ENCODE measurements around the gene ADAMTSL1. TPM values are rescaled to one million over a fixed set of nuclear protein-coding genes. Genes with fewer than 3 reads are reported as not detected.

ADAMTSL1 gene
- total and polyA plus RNA-seq, 2 of the 8 experiments (the other 6 are each of a cell fraction or from before 2014, with no cell fraction given), result 0.84 to 1.1 TPM

- Histone ChIP-seq H2BK20ac (ENCODE audit: low read length) (no peak overlapping the region), H3K23me2 (ENCODE audit: low read depth, low read length) (no peaks in the 10 kb centered on the region), H3K23ac (ENCODE audit: insufficient read length) (no peak overlapping the region), H3K4me1 (replicated peaks in 1 of 4; ENCODE audit: control insufficient read depth in 3 of 4, insufficient read depth in 4 of 4, low read length in 3 of 4) (no peaks in the 10 kb centered on the region), H3K27me3 (replicated peaks in 1 of 4; ENCODE audit: control insufficient read depth in 3 of 4, extremely low read depth in 1 of 4, insufficient read depth in 3 of 4, low read length in 3 of 4) (no peaks in the 10 kb centered on the region), H3K56ac (replicated peaks; ENCODE audit: insufficient read length, low read depth, low read length) (no peak overlapping the region), H3K14ac (ENCODE audit: insufficient read length) (no peak overlapping the region), H3K36me3 (ENCODE audit: control insufficient read depth in 2 of 4, insufficient read depth in 4 of 4, low read length in 3 of 4) (no peaks in the 10 kb centered on the region), H4K20me1 (replicated peaks in 1 of 2; ENCODE audit: control insufficient read depth in 1 of 2, insufficient read depth in 2 of 2, low read length in 2 of 2) (no peaks in the 10 kb centered on the region), H3K4me3 (ENCODE audit: extremely low read depth in 1 of 4, insufficient read depth in 2 of 4, low read depth in 3 of 4, low read length in 4 of 4) (no peak overlapping the region), H3K27ac (ENCODE audit: low read depth, low read length) (no peak overlapping the region), H4K91ac (replicated peaks; ENCODE audit: insufficient read length, low read length) (no peak overlapping the region), H2BK120ac (replicated peaks; ENCODE audit: low read depth, low read length) (no peak overlapping the region), H4K5ac (ENCODE audit: insufficient read length, low read depth, low read length) (no peak overlapping the region), H3K18ac (ENCODE audit: extremely low read depth, low read length) (no peak overlapping the region), H3K9ac (replicated peaks in 1 of 4; ENCODE audit: extremely low read depth in 1 of 4, low read depth in 3 of 4, low read length in 3 of 4) (no peak overlapping the region), H2BK5ac (ENCODE audit: low read depth, low read length) (no peak overlapping the region), H3K4me2 (ENCODE audit: insufficient read depth in 1 of 2, low read depth in 2 of 2, low read length in 2 of 2) (no peak overlapping the region), H2BK12ac (ENCODE audit: low read depth, low read length) (no peak overlapping the region), H2AK5ac (ENCODE audit: low read depth, low read length) (no peak overlapping the region), H3K79me1 (ENCODE audit: low read depth, low read length) (no peaks in the 10 kb centered on the region), H4K8ac (ENCODE audit: extremely low read depth, insufficient read depth, low read length) (no peak overlapping the region), H3K4ac (replicated peaks; ENCODE audit: insufficient read length, low read depth, low read length) (no peak overlapping the region), H3K9me3 (ENCODE audit: insufficient read depth in 2 of 2, low read depth in 1 of 2, low read length in 1 of 2) (peaks cover 0 to 3% of the 10 kb centered on the region in 2 experiments; a peak in 2 of 4 replicates), H2BK15ac (ENCODE audit: low read length) (no peak overlapping the region), H2AFZ (ENCODE audit: low read length) (no peak overlapping the region), H3K79me2 (ENCODE audit: control insufficient read depth in 1 of 2, insufficient read depth in 2 of 2, low read length in 2 of 2) (no peaks in the 10 kb centered on the region)
- FAIRE-seq (no peak), DNase-seq (ENCODE audit: low read depth in 1 of 2, low spot score in 2 of 2) (no peak)
- ChIA-PET POLR2A (ENCODE audit: partially characterized antibody) (no interaction called here), CTCF (ENCODE audit: partially characterized antibody) (interaction anchor here (0.6 kb wide), 1 partner anchor 641 kb away, joined by 3 read pairs; no protein-coding TSS in a partner anchor)
- 95% methylated on average over 2 of the region's 2 CpGs; no CpG with 5 or more reads in 1 of the 2 experiments for WGBS, 2 experiments (ENCODE audit: extremely low coverage in 1 of 2, insufficient coverage in 1 of 2, insufficient read length in 1 of 2, insufficient replicate concordance in 2 of 2, low coverage in 1 of 2, low lambda C conversion rate in 2 of 2, missing lambda C conversion rate in 1 of 2)
- TF ChIP-seq MAFK (IDR thresholded peaks at IDR 0.05; ENCODE audit: low read depth, low read length) (no peak), CTBP2 (IDR thresholded peaks at IDR 0.05; ENCODE audit: borderline replicate concordance, insufficient read depth, insufficient read length, low read length) (no peak), TAF1 (IDR thresholded peaks at IDR 0.05; ENCODE audit: low read depth, low read length) (no peak), CTCF (IDR thresholded peaks at IDR 0.05; ENCODE audit: control extremely low read depth in 1 of 3, insufficient read depth in 1 of 3, low read depth in 1 of 3, low read length in 3 of 3) (no peak), USF2 (IDR thresholded peaks at IDR 0.05; ENCODE audit: low read length) (no peak), SAP30 (IDR thresholded peaks at IDR 0.05; ENCODE audit: insufficient read depth, insufficient replicate concordance, low read length) (no peak), MAX (IDR thresholded peaks at IDR 0.05) (no peak), RBBP5 (IDR thresholded peaks at IDR 0.05; ENCODE audit: borderline replicate concordance, low read depth, low read length) (no peak), BACH1 (IDR thresholded peaks at IDR 0.05; ENCODE audit: low read length) (no peak), RFX5 (IDR thresholded peaks at IDR 0.05; ENCODE audit: borderline replicate concordance, low read depth, low read length) (no peak)
Observed at GRCh38 chr9:18591261-18591660, 117.3 kb downstream of the ADAMTSL1 start.

Data from H1 (cell line).